ENCODE results near the gene TM4SF18. TPM values are rescaled to one million over a fixed set of nuclear protein-coding genes. Genes with fewer than 3 reads are reported as not detected.

The TM4SF18 gene
- total RNA-seq, 3 donors from 2014 or later (not counting 1 experiment from before 2014, with no cell fraction given): not detected

DNA sequence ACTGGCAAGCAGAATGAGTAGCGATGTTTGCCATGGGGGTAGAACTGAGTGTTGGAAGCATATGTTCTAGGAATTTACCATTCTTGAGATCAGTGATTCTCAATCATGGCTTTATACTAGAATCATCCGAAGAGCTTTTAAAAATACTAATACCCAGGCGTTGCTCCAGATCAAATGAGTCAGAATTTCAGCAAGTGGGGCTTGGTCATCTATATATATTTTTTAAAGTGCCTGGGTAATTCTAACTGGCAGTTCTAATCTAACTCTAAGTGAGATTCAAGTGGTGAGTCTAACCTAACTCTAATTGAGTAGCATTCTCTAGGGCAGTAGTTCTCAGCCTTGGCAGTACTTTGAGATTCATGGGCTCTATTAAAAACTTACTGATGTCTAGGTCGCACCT, 23.2 kb upstream of the TM4SF18 start:
- 89% methylated on average over 3 of the region's 4 CpGs for WGBS (ENCODE audit: insufficient coverage)
- TF ChIP-seq, protein P1, sequence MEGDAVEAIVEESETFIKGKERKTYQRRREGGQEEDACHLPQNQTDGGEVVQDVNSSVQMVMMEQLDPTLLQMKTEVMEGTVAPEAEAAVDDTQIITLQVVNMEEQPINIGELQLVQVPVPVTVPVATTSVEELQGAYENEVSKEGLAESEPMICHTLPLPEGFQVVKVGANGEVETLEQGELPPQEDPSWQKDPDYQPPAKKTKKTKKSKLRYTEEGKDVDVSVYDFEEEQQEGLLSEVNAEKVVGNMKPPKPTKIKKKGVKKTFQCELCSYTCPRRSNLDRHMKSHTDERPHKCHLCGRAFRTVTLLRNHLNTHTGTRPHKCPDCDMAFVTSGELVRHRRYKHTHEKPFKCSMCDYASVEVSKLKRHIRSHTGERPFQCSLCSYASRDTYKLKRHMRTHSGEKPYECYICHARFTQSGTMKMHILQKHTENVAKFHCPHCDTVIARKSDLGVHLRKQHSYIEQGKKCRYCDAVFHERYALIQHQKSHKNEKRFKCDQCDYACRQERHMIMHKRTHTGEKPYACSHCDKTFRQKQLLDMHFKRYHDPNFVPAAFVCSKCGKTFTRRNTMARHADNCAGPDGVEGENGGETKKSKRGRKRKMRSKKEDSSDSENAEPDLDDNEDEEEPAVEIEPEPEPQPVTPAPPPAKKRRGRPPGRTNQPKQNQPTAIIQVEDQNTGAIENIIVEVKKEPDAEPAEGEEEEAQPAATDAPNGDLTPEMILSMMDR (IDR thresholded peaks at IDR 0.05): no peak
- H3K27ac Mint-ChIP-seq: no peak overlapping the region
- Histone ChIP-seq H3K27me3 (ENCODE audit: control insufficient read depth, insufficient read depth, low read length) (no peaks in the 10 kb centered on the region), H3K4me1 (ENCODE audit: control insufficient read depth, insufficient read depth, low read length) (no peaks in the 10 kb centered on the region), H3K4me3 (ENCODE audit: low read length) (no peak overlapping the region), H3K36me3 (ENCODE audit: control insufficient read depth, insufficient read depth, low read length) (no peaks in the 10 kb centered on the region), H3K27ac (ENCODE audit: low read length) (no peak overlapping the region), H3K9me3 (ENCODE audit: control insufficient read depth, insufficient read depth, low read length) (no peaks in the 10 kb centered on the region)
- no peaks in the 10 kb centered on the region for H3K9me3 Mint-ChIP-seq
- H3K4me1 Mint-ChIP-seq: no peaks in the 10 kb centered on the region
- peaks cover 7 to 13% of the 10 kb centered on the region in 2 donors for H3K27me3 Mint-ChIP-seq (ENCODE audit: low read depth in 2 of 2)
- H3K36me3 Mint-ChIP-seq: no peaks in the 10 kb centered on the region
- H3K4me3 Mint-ChIP-seq: no peak overlapping the region
- ATAC-seq (no peak), DNase-seq (no peak)
- intact Hi-C loops (cut with micrococcal nuclease): no loop called here

DNA sequence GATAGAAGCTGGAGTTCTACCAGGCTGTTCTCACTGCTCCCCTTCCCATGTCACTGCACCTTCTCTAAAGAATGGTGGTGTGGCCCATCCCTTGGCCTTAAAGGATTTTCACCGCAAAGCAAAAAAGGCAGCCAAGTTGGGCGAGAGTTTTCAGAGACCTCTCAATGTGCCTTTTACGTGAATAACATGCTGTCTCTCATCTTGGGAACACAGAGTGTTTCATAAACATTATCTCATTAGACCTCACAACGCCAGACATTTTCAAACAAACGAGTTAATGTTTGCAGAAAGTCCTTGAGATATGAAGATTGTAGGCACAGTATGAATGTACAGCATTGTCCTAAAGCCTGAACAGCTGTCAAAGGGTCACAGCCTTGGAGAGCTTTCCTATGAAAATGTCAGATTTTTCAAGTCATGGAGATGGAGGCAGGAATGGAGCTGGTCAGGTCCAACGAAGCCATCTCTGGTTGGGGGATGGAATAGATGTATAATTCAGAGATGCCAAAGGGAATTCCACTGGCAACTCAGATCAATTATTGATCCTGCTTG, 22.7 kb upstream of the TM4SF18 start:
- Histone ChIP-seq H3K27me3 (ENCODE audit: control insufficient read depth, insufficient read depth, low read length) (no peaks in the 10 kb centered on the region), H3K9me3 (ENCODE audit: control insufficient read depth, insufficient read depth, low read length) (no peaks in the 10 kb centered on the region), H3K4me1 (ENCODE audit: control insufficient read depth, insufficient read depth, low read length) (no peaks in the 10 kb centered on the region), H3K27ac (ENCODE audit: low read length) (no peak overlapping the region), H3K36me3 (ENCODE audit: control insufficient read depth, insufficient read depth, low read length) (no peaks in the 10 kb centered on the region), H3K4me3 (ENCODE audit: low read length) (no peak overlapping the region)
- DNase-seq (no peak), ATAC-seq (no peak)
- Mint-ChIP-seq H3K27me3 (ENCODE audit: low read depth in 2 of 2) (peaks cover 7 to 13% of the 10 kb centered on the region in 2 donors), H3K4me1 (no peaks in the 10 kb centered on the region), H3K9me3 (no peaks in the 10 kb centered on the region), H3K27ac (no peak overlapping the region), H3K4me3 (no peak overlapping the region), H3K36me3 (no peaks in the 10 kb centered on the region)
- intact Hi-C loops (cut with micrococcal nuclease): no loop called here
- TF ChIP-seq, protein P1 (IDR thresholded peaks at IDR 0.05): no peak
- 85% methylated on average over 6 of the region's 6 CpGs for WGBS (ENCODE audit: insufficient coverage)

DNA sequence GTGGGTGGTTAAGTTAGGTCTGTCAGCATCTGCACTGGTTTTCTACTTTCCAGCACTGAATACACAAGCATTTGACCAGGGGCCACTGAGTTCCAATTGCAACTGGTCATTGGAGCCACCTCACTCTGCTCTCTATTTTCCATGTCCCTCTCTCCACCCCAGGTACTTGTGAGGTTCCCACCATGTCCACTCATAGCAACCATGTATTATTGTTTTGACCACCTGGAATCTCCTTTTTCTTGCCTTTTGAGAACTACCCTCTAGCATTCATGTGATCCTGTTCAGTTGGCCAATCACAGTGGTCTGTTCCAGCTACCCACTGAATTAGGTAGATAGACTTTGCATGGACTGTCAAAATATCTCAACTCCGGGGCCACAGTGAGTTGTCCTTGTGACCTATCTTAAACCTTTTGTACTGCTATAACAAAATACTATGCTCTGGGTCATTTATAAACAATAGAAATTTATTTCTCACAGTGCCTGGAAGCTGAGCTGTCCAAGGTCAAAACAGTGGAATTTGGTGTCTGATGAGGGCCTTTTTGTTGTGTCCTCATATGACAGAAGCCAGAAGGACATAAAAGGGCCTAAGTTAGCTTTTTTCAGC, 20.2 kb upstream of the TM4SF18 start:
- ATAC-seq (no peak), DNase-seq (no peak)
- Mint-ChIP-seq H3K36me3 (no peaks in the 10 kb centered on the region), H3K4me1 (no peaks in the 10 kb centered on the region), H3K9me3 (no peaks in the 10 kb centered on the region), H3K27me3 (ENCODE audit: low read depth in 2 of 2) (peaks cover 7 to 14% of the 10 kb centered on the region in 2 donors), H3K4me3 (no peak overlapping the region), H3K27ac (no peak overlapping the region)
- Histone ChIP-seq H3K36me3 (ENCODE audit: control insufficient read depth, insufficient read depth, low read length) (no peaks in the 10 kb centered on the region), H3K27ac (ENCODE audit: low read length) (no peak overlapping the region), H3K4me1 (ENCODE audit: control insufficient read depth, insufficient read depth, low read length) (no peaks in the 10 kb centered on the region), H3K4me3 (ENCODE audit: low read length) (no peak overlapping the region), H3K27me3 (ENCODE audit: control insufficient read depth, insufficient read depth, low read length) (no peaks in the 10 kb centered on the region), H3K9me3 (ENCODE audit: control insufficient read depth, insufficient read depth, low read length) (no peaks in the 10 kb centered on the region)
- WGBS (ENCODE audit: insufficient coverage): 83% methylated on average over 1 of the region's 1 CpG
- intact Hi-C loops (cut with micrococcal nuclease): loop anchor here (5.0 kb wide), 1 partner anchor 129 kb away; no protein-coding TSS in a partner anchor
- TF ChIP-seq, protein P1 (IDR thresholded peaks at IDR 0.05): no peak

Data from natural killer cell (primary cell).